Measurements from ENCODE around the gene MRPS18C.

DNA sequence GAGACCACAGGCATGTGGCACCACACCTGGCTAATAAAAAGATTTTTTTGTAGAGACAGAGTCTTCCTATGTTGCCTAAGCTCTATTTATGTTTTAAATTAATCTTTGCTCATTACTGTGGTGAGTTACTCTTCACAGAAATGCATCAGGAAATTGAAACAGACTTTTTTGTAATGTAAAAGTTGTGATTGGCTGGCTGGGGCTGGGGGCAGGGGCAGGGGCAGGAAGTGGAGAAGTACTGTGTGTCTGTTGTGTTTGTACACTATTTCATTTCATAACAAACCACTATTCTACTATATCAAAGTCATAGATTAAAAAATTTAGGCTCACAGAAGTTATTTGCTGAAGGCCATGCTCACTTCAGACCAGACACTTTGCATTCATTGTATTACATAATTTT, 48.1 kb downstream of the MRPS18C start:
- TF ChIP-seq, protein P1, sequence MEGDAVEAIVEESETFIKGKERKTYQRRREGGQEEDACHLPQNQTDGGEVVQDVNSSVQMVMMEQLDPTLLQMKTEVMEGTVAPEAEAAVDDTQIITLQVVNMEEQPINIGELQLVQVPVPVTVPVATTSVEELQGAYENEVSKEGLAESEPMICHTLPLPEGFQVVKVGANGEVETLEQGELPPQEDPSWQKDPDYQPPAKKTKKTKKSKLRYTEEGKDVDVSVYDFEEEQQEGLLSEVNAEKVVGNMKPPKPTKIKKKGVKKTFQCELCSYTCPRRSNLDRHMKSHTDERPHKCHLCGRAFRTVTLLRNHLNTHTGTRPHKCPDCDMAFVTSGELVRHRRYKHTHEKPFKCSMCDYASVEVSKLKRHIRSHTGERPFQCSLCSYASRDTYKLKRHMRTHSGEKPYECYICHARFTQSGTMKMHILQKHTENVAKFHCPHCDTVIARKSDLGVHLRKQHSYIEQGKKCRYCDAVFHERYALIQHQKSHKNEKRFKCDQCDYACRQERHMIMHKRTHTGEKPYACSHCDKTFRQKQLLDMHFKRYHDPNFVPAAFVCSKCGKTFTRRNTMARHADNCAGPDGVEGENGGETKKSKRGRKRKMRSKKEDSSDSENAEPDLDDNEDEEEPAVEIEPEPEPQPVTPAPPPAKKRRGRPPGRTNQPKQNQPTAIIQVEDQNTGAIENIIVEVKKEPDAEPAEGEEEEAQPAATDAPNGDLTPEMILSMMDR (IDR thresholded peaks at IDR 0.05) = no peak
- TF ChIP-seq EZH2 (IDR thresholded peaks at IDR 0.05) = no peak
- TF ChIP-seq EZH2phosphoT487 (IDR thresholded peaks at IDR 0.05) = no peak
